ENCODE data around the gene KCNS3.
"Not testable (repeated sequence)": the region's sequence is repeated elsewhere in the genome, so short reads cannot be mapped to it uniquely, and the experiment has no call there.

The KCNS3 gene

DNA sequence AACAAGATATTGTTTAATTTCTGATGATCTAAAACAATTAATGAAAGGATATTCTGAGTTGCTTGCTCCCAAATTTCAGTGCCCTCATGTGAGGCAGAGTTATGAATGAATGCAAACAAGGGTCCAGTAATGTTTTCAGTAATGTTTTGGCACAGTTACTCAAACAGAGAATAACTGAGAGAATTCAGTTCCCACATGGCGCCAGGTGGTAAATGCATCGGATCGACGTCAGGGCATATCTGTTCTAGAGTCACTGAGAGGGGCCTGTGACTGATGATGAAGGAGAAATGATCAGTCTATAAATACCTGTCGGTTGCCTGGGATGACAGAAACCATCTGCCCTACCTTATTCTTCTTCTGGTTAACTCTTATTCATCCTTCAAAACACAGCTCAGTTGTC is 81.4 kb downstream of the KCNS3 start:
- DNase-seq (ENCODE audit: low spot score) = no peak
- TF ChIP-seq, protein P1, sequence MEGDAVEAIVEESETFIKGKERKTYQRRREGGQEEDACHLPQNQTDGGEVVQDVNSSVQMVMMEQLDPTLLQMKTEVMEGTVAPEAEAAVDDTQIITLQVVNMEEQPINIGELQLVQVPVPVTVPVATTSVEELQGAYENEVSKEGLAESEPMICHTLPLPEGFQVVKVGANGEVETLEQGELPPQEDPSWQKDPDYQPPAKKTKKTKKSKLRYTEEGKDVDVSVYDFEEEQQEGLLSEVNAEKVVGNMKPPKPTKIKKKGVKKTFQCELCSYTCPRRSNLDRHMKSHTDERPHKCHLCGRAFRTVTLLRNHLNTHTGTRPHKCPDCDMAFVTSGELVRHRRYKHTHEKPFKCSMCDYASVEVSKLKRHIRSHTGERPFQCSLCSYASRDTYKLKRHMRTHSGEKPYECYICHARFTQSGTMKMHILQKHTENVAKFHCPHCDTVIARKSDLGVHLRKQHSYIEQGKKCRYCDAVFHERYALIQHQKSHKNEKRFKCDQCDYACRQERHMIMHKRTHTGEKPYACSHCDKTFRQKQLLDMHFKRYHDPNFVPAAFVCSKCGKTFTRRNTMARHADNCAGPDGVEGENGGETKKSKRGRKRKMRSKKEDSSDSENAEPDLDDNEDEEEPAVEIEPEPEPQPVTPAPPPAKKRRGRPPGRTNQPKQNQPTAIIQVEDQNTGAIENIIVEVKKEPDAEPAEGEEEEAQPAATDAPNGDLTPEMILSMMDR (IDR thresholded peaks at IDR 0.05; ENCODE audit: extremely low read depth, missing control alignments) = no peak

DNA sequence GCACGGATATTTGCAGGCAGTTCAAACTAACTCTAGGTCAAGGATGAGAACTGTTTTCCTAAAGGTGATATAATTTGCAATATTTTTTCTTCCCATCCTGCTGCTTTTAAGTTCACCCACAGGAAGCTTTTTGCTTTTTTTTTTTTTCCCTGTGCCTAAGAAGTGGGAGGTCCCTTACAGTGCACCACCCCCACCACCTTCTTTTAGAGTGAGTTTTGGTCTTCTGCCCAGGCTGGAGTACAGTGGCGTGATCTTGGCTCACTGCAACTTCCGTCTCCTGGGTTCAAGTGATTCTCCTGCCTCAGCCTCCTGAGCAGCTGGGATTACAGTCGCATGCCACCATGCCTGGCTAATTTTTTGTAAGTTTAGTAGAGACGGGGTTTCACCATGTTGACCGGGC is 82.5 kb downstream of the KCNS3 start:
- TF ChIP-seq, protein P1 (IDR thresholded peaks at IDR 0.05; ENCODE audit: extremely low read depth, missing control alignments) = no peak
- no peak for DNase-seq (ENCODE audit: low spot score)

DNA sequence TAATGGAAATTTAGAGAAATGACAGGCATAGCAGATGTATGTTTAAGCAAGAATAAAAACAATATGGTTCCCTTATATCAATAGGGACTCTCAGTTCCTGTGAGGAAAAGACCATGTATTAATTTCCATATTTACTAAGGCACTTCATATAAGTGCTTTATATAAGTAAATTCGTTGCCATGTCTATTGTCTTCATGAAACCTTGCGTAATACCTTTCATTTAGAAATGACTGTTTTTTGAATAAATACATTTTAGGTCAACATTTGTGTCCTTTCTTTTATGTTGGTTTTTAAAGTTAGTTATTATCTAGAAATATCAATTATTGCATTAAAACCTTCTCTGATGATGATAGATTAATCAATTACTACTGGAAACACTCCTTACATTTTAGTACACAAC is 83.3 kb downstream of the KCNS3 start:
- DNase-seq (ENCODE audit: low spot score) = no peak
- TF ChIP-seq, protein P1 (IDR thresholded peaks at IDR 0.05; ENCODE audit: extremely low read depth, missing control alignments) = no peak

DNA sequence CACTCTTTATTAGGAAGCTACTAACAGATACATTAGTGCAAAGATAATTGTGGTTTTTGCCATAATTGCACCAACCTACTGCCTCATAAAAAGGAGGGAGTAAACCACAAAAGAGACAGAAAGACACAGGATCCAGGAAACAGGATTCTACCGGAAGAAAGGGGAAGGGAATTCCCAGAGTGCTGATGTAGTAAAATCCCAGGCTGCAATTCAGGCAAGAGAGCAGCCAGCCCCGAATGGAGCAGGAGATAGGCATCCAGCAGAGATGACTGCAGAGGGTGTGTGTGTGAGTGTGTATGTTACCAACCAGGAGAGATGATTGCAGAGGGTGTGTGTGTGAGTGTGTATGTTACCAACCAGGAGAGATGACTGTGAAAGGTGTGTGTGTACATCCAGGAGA is 84.4 kb downstream of the KCNS3 start:
- no peak for DNase-seq (ENCODE audit: low spot score)

DNA sequence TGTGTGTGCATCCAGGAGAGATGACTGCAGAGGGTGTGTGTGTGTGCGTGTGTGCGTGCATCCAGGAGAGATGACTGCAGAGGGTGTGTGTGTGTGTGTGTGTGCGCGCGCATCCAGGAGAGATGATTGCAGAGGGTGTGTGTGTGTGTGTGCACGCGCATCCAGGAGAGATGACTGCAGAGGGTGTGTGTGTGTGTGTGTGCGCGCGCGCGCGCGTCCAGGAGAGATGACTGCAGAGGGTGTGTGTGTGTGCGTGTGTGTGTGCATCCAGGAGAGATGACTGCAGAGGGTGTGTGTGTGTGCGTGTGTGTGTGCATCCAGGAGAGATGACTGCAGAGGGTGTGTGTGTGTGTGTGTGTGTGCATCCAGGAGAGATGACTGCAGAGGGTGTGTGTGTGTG is 85.1 kb downstream of the KCNS3 start:
- DNase-seq (ENCODE audit: low spot score) = not testable (repeated sequence)

More for the DNA sequence above, 84.4 kb downstream of the KCNS3 start:
- TF ChIP-seq, protein P1 (IDR thresholded peaks at IDR 0.05; ENCODE audit: extremely low read depth, missing control alignments) = no peak

DNA sequence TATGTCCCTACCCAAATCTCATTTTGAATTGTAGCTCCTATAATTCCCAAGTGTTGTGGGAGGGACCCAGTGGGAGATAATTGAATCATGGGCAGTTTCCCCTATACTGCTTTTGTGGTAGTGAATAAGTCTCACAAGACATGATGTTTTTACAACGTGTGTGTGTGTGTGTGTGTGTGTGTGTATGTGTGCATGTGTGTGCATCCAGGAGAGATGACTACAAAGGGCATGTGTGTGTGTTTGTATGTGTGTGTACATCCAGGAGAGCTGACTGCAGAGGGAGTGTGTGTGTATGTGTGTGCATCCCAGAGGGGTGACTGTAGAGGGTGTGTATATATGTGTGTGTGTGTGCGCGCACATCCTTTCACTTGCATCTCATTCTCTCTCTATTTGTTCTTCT is 86.7 kb downstream of the KCNS3 start:
- DNase-seq (ENCODE audit: low spot score) = no peak

DNA sequence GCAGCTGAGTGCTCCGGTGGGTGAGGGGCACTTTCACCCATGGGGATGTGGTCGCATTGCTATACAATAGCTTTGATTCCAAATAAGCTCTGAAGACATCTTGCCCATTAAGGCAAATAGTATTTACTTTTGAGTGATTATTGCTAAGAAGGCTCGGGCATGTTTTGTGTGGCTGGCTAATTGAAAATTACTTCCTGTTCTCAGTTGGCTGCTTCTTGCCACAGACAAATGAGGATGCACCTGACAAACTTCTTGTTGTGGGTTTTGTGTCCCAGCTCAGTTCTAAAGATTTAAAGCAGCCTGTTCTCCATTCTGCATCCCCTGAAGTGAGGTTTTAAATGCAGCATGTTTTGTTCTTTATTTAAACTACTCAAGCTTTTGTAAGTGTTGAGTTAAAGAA is 88.3 kb downstream of the KCNS3 start:
- no peak for DNase-seq (ENCODE audit: low spot score)

More for the DNA sequence above, 86.7 kb downstream of the KCNS3 start:
- TF ChIP-seq, protein P1 (IDR thresholded peaks at IDR 0.05; ENCODE audit: extremely low read depth, missing control alignments) = no peak

DNA sequence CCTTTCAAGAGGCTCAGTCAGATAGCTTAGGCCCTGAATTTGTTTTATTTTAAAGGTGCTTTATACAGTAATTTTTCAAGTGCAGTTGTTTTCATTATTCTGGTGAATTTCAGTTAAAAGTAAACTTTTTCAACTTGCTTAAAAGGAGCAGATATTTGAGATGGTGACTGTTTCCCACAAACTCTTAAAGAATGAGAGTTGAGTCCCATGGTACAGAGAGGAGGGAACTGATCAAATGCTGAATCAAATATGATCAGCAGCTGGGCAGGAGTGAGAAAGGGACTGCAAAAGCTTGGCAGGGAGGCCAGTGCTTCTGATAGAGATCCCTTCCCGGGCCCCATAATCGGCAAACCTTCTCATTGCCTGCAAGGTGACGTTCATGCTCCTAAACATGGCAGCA is 91.2 kb downstream of the KCNS3 start:
- TF ChIP-seq, protein P1 (IDR thresholded peaks at IDR 0.05; ENCODE audit: extremely low read depth, missing control alignments) = no peak
- no peak for DNase-seq (ENCODE audit: low spot score)

More for the DNA sequence above, 88.3 kb downstream of the KCNS3 start:
- TF ChIP-seq, protein P1 (IDR thresholded peaks at IDR 0.05; ENCODE audit: extremely low read depth, missing control alignments) = no peak

All from GM20000 (cell line).